ENCODE results near the gene NARS2.
"Not testable (repeated sequence)": the region's sequence is repeated elsewhere in the genome, so short reads cannot be mapped to it uniquely, and the experiment has no call there.

Gene NARS2

DNA sequence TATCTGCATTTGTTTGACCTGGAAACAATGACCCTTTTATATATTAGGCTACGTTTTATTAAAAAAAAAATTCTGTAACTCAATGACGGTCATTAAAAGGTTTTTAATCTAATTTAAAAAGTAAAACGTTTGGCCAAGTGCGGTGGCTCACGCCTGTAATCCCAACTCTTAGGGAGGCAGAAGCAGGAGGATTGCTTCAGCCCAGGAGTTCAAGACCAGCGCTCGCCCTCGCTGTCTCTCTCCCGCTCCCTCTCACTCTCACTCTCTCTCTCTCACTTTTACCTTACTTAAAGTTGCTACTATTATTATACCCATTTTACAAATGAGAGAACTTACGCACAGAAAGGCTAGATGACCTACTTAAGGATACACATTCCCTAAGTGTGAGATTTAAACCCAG, 814 bp upstream of the NARS2 start:
- no peak for DNase-seq

DNA sequence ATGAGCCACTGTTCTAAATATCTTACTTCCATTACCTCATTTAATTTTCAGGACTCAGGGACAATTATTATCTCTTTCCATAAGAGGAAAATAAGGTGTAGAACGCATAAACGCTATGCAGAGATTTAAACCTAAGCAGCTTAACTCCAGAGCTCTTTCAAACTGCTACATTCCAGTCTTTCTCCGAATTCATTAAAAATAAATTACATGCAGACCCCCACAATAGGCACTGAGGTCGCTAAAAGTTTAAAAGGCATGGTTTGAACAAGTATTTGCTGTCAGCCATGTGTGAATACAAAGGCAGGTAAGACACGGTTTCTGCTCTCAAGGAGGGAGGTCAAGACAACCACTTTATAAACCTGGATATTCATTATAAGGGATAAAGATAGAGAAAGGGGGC, 983 bp downstream of the NARS2 start:
- no peak for DNase-seq

DNA sequence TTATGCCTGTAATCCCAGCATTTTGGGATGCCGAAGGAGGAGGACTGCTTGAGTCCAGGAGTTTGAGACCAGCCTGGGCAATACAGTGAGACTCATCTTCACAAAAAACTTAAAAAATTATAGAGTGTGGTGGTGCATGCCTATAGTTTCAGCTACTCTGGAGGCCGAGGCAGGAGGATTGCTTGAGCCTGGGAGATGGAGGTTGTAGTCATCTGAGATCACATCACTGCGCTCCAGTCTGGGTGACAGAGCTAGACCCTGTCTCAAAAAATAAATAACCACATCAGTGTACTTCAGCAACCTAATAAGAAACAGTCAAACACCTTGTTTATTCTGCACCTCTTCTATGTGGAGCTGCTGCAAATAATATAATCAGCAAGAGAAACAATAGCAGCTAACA, 1.4 kb downstream of the NARS2 start:
- no peak for DNase-seq

DNA sequence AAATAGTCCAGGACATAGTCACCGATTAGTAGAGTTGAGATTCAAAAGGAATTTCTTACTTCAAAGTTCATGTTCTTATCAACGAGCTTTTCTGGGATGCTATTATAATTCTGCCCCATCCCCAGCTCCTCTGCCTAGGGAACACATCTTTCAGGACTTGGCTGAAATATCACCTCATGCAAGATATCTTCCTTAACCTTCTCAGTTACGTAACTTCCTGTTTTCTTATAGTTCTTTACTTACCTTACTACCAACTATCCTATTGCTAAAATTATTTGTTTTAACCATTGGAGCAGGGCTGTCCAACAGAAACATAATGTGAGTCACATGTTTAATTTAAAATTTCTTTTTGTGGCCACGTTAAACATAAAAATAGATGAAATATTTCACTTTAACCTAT, 2.3 kb downstream of the NARS2 start:
- DNase-seq = no peak

DNA sequence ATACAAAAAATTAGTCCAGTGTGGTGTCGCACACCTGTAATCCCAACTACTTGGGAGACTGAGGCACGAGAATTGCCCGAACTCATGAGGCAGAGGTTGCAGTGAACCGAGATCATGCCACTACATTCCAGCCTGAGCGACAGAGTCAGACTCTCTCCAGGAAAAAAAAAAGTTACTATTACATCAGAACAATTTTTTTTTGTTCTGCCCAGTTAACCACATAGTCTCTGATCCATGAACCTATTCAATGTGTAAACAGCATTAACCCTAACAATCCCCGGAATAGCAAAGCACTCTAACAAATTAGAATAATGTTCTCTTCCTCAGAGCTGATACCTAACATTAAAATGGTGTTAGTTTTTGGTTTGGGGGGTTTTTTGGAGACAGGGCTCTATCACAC, 4.6 kb downstream of the NARS2 start:
- DNase-seq = no peak

DNA sequence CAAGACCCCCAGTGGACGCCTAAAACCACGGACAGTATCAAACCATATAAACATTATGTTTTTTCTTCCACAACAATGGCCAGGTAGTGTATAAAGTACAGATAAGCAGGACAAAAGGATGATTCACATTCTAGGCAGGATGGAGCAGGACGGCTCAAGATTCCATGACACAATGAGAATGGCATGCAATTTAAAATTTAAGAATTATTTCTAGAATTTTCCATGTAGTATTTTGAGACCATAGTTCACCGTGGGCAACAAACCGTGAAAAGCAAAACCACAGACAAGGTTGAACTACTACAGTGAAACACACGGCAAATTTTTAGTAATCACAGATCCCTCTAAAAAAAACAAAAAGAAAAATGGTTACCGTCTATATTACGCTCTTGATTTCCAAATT, 7.5 kb downstream of the NARS2 start:
- no peak for DNase-seq

DNA sequence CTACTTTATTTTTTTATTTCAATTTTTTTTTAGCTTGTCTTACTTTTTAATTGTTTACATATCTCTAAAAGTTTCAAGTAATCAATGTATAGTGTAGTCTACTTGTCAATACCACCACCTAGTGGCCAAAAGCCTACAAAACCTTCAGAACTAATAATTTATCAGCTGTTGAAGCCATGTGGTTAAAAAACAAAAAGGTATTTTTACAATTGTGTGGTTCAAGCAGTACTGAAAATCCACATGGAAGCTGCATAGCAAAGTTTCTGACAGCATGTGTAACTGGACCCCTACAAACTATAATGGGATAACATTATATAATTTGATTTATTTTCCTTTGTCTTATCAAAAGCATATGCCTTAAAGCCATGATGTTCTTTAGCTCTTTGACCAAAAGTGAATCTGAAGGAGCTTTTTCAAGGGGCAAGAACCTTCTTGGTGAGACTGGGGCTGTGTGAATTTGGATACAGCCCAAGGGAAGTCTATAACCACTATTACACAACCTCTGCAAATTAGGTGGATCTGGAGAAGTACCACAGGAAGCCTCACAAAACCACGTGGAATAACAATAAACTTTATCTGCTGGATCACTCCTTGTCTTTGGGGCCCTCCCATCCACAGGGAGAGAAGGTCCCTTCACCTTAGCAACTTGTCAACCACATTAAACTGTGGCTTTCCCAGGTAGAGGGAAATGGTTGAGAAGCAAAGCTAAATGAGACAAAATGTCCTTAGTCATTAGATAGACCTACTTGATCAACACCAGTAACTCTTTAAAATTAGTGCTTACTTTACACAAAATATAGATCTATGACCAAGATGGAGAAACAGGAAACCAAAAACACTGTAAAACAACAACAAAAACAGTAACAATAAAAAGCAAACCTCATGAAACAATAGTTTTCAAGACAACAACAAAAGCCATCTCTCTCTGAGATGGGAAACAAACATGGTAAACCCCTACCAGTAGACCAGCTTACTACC, 9.9 kb downstream of the NARS2 start:
- peak; percentile 66 to 70 for DNase-seq

DNA sequence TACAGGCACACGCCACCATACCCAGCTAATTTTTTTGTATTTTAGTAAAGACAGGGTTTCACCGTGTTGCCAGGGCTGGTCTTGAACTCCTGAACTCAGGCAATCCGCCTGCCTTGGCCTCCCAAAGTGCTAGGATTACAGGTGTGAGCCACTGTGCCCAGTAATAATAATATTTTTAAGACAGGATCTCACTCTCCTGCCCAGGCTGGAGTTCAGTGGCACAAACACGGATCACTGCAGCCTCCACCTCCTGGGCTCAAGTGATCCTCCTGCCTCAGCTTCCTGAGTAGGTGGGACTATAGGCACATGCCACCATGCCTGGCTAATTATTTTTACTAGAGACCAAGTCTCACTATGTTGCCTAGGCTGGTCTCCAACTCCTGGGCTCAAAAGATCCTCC, 10.6 kb downstream of the NARS2 start:
- not testable (repeated sequence) for DNase-seq

DNA sequence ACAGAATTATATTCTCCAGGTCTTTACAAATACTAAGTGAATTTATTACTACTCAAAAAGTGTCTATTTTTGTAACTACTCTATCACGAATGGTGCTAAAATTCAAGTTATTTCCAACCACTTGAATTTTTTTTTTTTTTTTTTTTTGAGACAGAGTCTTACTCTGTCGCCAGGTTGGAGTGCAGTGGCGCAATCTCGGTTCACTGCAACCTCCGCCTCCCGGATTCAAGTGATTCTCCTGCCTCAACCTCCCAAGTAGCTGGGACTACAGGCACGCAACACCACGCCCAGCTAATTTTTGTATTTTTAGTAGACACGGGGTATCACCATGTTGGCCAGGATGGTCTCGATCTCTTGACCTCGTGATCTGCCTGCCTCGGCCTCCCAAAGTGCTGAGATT, 11.6 kb downstream of the NARS2 start:
- DNase-seq = not testable (repeated sequence)

DNA sequence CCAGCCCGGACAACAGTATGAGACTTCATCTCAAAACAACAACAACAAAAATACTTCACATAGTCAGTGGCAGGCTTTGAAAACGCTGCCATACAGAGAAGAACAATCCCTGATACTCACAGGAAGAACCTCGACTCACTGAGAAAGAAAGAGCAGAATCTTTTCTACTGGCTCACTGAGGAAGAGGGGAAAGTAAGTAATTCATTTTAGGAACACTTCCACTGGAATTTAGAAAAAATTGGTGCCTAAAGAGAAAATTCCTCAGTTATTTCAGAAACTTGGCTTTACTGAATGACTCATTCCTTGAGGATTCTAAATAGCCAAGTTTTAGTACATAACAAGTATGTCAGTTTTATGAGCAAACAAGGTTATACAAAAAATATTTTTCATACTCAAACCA, 12.3 kb downstream of the NARS2 start:
- no peak for DNase-seq

DNA sequence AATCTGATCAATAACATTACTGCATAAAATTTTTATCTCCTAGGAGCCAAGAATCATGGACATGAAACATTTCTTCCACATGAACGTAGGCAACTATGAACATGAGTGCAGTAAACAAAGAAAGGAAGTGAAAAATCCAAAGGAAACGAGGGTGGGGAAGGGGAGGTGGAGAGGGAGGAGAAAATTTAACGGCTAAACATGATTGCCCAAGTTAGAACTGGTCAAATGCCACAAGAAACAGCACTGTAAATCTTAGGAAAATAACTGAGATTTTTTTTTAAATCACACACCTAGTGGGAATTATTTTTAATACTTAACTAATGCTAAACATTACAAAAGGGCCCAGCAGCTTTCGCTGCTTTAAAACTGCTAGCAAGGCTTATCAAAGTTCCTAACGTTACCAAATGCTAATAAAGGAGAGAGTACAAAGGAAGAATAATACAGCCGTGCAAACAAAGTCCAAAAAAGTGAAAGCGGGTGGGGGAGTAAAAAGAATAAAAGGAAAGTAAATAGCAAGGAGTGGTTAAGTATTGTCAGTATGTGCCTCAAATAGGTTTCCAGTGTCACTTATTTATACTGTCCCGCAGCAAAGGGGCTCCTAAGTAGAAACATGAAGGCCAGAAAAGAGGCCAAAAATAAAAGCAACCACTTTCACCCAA, 13.7 kb downstream of the NARS2 start:
- peak; percentile 9 to 52 for DNase-seq

DNA sequence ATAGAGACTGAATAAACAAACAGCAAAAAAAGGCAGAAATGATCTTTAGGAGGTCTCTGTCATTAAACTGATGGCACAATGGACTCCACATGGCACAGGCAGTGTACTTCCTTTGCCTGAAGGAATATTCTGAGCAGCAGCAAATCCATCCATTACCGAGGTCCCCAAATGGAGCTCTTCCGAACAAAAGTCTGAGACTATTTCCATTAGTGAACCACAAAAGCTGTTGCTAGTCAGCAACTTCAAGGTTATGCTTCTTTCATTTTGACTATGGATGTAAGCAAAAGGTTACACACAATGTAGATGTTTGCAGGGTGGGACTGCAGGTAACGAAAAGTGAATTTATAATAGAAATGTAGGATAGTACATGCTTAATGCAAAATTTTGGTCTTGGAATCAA, 14.5 kb downstream of the NARS2 start:
- DNase-seq = peak; percentile 30 to 63

DNA sequence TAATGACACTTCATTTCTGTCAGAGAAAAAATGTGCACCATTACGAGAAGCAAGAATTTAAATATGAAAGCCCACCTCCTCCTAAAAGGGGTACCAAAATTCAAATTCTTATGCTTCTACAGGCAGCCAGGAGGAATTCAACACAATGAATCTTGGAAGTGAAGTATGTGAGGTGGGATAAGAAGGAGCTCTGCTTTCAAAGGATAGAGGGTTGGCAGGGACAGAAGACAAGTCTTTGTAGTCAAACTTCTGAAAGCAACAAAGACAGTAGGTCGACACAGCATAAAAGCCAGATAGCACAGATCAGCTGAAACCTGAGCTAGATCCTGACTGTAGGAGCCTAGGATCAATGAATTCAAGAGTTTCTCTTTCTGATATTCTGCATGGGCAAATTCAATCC, 17.4 kb downstream of the NARS2 start:
- no peak for DNase-seq

DNA sequence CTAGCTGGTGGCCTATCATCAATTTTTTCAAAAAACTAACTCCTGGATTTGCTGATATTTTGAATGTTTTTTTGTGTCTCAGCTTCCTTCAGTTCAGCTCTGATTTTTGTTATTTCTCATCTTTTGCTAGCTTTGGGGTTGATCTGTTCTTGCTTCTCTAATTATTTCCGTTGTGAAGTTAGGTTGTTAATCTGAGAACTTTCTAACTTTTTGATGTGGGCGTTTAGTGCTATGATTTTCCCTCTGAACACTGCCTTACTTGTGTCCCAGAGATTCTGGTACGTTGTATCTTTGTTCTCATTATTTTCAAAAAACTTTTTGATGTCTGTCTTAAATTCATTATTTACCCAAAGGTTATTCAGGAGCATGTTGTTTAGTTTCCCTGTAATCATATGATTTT, 19.1 kb downstream of the NARS2 start:
- no peak for DNase-seq

DNA sequence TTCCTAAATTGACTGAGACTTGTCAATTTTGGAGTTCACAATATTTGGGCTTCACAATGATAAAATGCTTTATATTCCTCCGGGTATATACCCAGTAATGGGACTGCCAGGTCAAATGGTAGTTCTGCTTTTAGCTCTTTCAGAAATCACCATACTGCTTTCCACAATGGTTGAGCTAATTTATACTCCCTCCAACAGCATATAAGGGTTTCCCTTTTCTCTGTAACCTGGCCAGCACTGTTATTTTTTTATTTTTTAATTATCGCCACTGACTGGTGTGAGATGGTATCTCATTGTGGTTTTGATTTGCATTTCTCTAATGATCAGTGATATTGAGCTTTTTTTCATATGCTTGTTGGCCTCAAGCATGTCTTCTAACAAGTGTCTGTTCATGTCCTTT, 21.8 kb downstream of the NARS2 start:
- no peak for DNase-seq

DNA sequence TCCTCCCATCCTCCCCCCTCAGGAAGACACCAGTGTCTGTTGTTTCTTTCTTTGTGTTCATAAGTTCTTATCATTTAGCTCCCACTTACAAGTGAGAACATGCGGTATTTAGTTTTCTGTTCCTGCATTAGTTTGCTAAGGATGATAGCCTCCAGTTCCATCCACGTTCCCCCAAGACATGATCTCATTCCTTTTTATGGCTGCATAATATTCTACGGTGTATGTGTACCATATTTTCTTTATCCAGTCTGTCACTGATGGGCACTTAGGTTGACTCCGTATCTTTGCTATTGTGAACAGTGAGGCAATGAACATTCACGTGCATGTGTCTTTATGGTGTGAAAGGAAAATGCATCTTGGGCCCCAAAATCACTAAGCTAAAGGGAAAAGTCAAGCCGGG, 22.5 kb downstream of the NARS2 start:
- DNase-seq = not testable (repeated sequence)

DNA sequence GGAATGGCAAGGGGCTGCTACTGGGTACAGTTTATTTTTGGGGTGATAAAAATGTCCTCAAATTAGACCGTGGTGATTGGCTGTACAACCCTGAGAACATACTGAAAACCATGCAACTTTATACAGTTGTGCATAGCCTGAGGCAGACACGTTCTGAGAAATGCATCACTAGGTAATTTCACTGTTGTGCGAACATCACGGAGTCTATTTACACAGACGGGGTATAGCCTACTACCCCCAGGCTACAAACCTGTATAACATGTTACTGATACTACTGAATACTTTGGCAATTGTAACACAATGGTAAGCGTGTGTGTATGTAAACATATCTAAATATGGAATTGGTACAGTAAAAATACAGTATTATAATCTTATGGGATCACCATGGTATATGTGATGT, 23.6 kb downstream of the NARS2 start:
- DNase-seq = no peak

DNA sequence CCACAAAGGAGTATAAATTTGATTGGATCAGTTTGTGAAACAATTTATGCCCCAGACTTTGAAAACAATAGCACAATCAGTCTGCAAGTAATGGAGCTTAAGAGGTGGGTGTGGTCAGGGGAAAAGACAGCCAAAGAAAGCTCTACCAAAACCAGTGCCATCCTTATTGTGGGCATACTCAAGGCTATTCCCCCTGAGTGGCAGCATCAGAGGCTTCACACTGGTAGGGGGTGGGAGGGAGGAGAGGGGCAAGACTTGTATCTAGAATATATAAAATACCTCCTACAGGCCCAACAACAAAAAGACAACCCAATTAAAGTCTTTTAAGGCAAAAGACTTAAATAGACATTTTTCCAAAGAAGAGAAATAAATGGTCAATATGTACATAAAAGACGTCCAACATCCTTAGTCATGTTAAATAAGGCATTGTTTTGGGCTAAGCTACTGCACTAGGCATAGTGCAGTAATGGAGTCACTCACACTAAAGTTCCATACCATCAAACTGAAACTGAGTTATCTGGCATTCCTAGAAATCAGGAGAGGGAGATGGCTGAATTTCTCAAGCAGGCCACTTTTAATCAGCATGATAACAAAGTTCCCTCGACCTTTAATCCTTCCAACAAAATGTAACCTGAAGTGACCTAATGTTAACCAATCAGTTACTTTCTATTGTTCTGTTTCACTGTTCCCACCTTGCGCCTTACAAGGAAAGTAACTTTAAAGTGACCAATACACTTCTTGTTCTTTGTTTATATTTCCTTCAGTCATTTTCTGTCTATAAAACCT, 24.8 kb downstream of the NARS2 start:
- DNase-seq = no peak

DNA sequence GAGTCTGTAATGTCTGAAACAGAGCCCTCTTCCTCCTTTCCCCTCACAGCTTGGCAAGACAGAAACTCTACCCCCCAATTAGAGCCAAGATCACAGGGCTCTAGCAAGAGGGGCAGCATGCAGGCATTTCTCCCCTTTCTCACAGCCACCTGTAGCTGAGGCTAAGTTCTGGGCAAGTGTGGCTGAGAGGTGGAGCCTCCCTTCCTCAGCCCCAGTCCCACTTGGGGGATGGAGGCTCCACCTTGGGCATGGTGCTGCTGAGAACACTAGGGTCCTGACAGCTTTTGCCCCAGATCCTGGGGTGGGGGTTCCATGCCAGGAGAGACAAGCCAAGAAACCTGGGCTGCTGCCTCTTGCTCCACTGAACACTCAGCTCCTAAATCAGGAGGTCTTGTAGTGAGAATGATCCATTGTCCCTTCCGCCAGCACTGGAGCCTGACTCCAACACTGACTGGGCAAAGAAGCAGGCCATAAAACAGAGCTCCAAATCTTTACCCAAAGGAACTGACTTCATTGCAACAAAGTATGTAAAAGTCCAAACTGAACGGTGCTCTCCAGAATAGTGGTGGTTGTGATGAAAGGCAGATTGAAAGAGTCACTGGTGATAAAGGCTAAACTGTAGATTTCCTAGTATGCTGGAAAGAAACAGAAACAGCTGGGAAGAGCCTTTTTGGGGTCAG, 25.6 kb downstream of the NARS2 start:
- DNase-seq = no peak

DNA sequence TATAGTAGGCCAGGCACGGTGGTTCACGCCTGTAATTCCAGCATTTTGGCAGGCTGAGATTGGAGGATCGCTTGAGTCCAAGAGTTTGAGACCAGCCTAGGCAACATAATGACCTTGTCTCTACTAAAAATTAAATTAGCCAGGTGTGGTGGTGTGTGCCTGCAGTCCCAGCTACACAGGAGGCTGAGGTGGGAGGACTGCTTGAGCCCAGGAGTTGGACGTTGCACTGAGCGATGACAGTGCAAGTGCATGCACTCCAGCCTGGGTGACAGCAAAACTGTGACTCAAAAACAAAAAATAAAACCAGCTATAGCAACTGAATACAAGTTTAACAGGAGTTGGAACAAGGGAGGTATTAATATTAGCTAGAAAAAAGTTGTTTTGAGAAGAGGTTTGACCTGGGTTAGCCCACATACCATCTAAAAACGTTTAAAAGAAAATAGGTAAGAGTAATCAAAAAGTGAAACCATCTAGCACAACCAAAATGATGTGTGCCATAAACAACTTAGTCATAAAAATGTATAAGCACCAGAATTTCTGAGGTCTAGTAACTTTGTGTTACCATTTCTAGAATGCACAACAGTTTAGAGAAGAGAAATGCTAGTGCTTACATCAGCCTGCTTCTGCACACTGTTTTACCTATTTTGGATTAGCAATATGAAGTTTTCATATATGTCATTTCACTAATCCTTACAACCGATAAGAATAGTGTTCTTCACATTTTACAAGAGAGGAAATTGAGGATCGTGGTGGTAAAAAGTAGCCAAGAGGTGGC, 26.5 kb downstream of the NARS2 start:
- DNase-seq = no peak

DNA sequence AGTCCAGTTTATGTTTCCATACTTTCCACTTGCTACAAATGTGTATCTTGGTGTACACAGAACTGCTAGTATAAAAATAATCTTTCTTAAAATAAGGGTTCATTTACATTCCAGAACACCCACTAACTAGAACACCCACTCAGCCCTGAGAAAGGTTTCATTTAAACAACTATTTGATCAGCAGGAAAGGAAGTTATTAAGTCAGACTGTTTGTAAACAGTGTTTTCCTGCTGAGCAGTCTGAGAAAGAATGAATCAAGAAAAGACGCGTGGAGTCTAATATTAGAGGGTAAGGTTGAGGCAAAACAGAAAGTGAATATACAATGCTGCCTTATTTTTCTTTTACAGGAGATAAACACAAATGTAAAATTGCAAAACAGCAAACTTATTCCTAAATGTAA, 32.7 kb downstream of the NARS2 start:
- DNase-seq = no peak

DNA sequence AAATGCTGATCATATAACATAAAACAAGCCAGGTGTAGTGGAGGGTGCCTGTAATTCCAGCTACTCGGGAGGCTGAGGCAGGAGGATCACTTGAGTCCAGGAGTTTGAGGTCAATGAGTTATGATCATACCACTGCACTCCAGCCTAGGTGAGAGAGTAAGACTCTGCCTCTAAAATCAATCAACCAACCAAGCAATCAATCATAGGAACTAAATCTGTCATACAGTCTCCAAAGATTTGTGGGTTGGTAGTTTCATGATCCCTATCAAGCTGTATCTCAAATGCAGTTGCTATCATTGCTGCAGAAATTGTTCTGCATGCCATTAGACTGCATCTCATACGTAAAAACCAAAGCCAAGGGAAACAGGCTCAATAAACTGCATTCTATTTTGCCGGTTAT, 33.1 kb downstream of the NARS2 start:
- no peak for DNase-seq
